Measurements from ENCODE around the gene REXO4.

- TF ChIP-seq CTCF (IDR thresholded peaks at IDR 0.05), result no peak
- TF ChIP-seq EP300 (IDR thresholded peaks at IDR 0.05), result no peak
- TF ChIP-seq POLR2AphosphoS5 (IDR thresholded peaks at IDR 0.05), result no peak
These were observed 48.2 kb upstream of the REXO4 start for GRCh38 chr9:133465984-133466383.

Data from gastroesophageal sphincter (tissue), 3 donors.